H9 (cell line): Measurements from ENCODE around the gene GRID1. TPM values are rescaled to one million over a fixed set of nuclear protein-coding genes. Genes with fewer than 3 reads are reported as not detected.

Experiments used
- DNase-seq: peaks from one replicate; pipeline ENCODE4 v3.0.0-alpha.2; 2017
- H2AFZ ChIP-seq: one replicate; pipeline ENCODE4 v1.6.1; 2013; ENCODE audit warnings: mild to moderate bottlenecking, low read length, control low read depth, moderate library complexity
- H2AK5ac ChIP-seq: 2 replicates; pipeline ENCODE4 v1.6.1; 2013; ENCODE audit warnings: low read length, control low read depth, mixed read lengths; ENCODE audit not compliant: insufficient read length
- H2BK120ac ChIP-seq: one replicate; pipeline ENCODE4 v1.6.1; 2013; ENCODE audit warnings: low read depth, mild to moderate bottlenecking, low read length, control low read depth, inconsistent platforms; ENCODE audit not compliant: poor library complexity, severe bottlenecking
- H2BK12ac ChIP-seq: 2 replicates; pipeline ENCODE4 v1.6.1; 2013; ENCODE audit warnings: low read length, control low read depth, mixed read lengths, low read depth; ENCODE audit not compliant: insufficient read length
- H2BK15ac ChIP-seq: 2 replicates; pipeline ENCODE4 v1.6.1; 2013; ENCODE audit warnings: low read depth, low read length, control low read depth
- H2BK20ac ChIP-seq: one replicate; pipeline ENCODE4 v1.6.1; 2013; ENCODE audit warnings: low read depth, mild to moderate bottlenecking, low read length, control low read depth, inconsistent platforms; ENCODE audit not compliant: poor library complexity, severe bottlenecking
- H2BK5ac ChIP-seq: 2 replicates; pipeline ENCODE4 v1.6.1; 2013; ENCODE audit warnings: low read length, control low read depth, mixed read lengths; ENCODE audit not compliant: insufficient read length
- H3K14ac ChIP-seq: 2 replicates; pipeline ENCODE4 v1.6.1; 2013; ENCODE audit warnings: low read length, control low read depth; ENCODE audit not compliant: insufficient read depth
- H3K18ac ChIP-seq: 2 replicates; pipeline ENCODE4 v1.6.1; 2013; ENCODE audit warnings: low read depth, mild to moderate bottlenecking, mixed read lengths, low read length, control low read depth; ENCODE audit not compliant: insufficient read length
- H3K23ac ChIP-seq: 2 replicates; pipeline ENCODE4 v1.6.1; 2013; ENCODE audit warnings: low read length, control low read depth, mixed read lengths, low read depth; ENCODE audit not compliant: insufficient read length
- H3K23me2 ChIP-seq: 2 replicates; pipeline ENCODE4 v1.6.1; 2013; ENCODE audit warnings: low read depth, mild to moderate bottlenecking, mixed read lengths, low read length, control low read depth; ENCODE audit not compliant: insufficient read length, poor library complexity, severe bottlenecking
- H3K27ac ChIP-seq: 2 replicates; pipeline ENCODE4 v1.5.1; 2013; ENCODE audit warnings: low read length, control low read depth, mixed read lengths, low read depth; ENCODE audit not compliant: insufficient read length
- H3K27me3 ChIP-seq: 2 replicates; pipeline ENCODE4 v1.6.1; 2013; ENCODE audit warnings: low read length, control low read depth, inconsistent platforms; ENCODE audit not compliant: insufficient read depth
- H3K4ac ChIP-seq: 2 replicates; pipeline ENCODE4 v1.6.1; 2013; ENCODE audit warnings: low read depth, mild to moderate bottlenecking, control low read depth, inconsistent platforms, low read length, moderate library complexity
- H3K4me1 ChIP-seq: 2 replicates; pipeline ENCODE4 v1.6.1; 2013; ENCODE audit warnings: low read length, control low read depth, inconsistent platforms; ENCODE audit not compliant: insufficient read depth
- H3K4me2 ChIP-seq: 2 replicates; pipeline ENCODE4 v1.6.1; 2013; ENCODE audit warnings: low read length, control low read depth, mixed read lengths; ENCODE audit not compliant: insufficient read length, insufficient read depth
- H3K56ac ChIP-seq: 2 replicates; pipeline ENCODE4 v1.6.1; 2013; ENCODE audit warnings: low read depth, mild to moderate bottlenecking, mixed read lengths, low read length, control low read depth; ENCODE audit not compliant: insufficient read length
- H3K79me1 ChIP-seq: 2 replicates; pipeline ENCODE4 v1.6.1; 2013; ENCODE audit warnings: low read depth, mild to moderate bottlenecking, moderate library complexity, low read length, control low read depth, inconsistent platforms; ENCODE audit not compliant: insufficient read depth, poor library complexity, severe bottlenecking
- H3K79me2 ChIP-seq: 2 replicates; pipeline ENCODE4 v1.6.1; 2013; ENCODE audit warnings: low read length, control low read depth, inconsistent platforms; ENCODE audit not compliant: insufficient read depth
- H3K9ac ChIP-seq: 2 replicates; pipeline ENCODE4 v1.6.1; 2013; ENCODE audit warnings: low read length, control low read depth, mixed read lengths; ENCODE audit not compliant: insufficient read length; ENCODE audit errors: extremely low read depth
- H3K9me3 ChIP-seq: one replicate; pipeline ENCODE4 v1.6.1; 2013; ENCODE audit warnings: low read depth, low read length, inconsistent platforms; ENCODE audit not compliant: control insufficient read depth
- H3T11ph ChIP-seq: one replicate; pipeline ENCODE4 v1.6.1; 2013; ENCODE audit warnings: mild to moderate bottlenecking, low read length, control low read depth, inconsistent platforms
- H4K20me1 ChIP-seq: one replicate; pipeline ENCODE4 v1.6.1; 2013; ENCODE audit not compliant: control insufficient read depth, insufficient read length, insufficient read depth
- H4K5ac ChIP-seq: 2 replicates; pipeline ENCODE4 v1.6.1; 2013; ENCODE audit warnings: low read depth, mild to moderate bottlenecking, mixed read lengths, low read length, control low read depth; ENCODE audit not compliant: insufficient read length
- H4K8ac ChIP-seq: replicated peaks from 2 replicates; pipeline ENCODE4 v1.6.1; 2013; ENCODE audit warnings: low read length, control low read depth, mixed read lengths, low read depth; ENCODE audit not compliant: insufficient read length
- H4K91ac ChIP-seq: 2 replicates; pipeline ENCODE4 v1.6.1; 2013; ENCODE audit warnings: low read depth, mild to moderate bottlenecking, moderate library complexity, mixed read lengths, low read length, control low read depth; ENCODE audit not compliant: insufficient read length
- H3K27ac Mint-ChIP-seq, 3 experiments: 2 replicates in 2 of 3; 3 replicates in 1 of 3; pipeline ENCODE4 v1.8.0; 2020 to 2021; ENCODE audit warnings: mixed read lengths in 3 of 3, mild to moderate bottlenecking in 1 of 3, moderate library complexity in 1 of 3
- H3K27me3 Mint-ChIP-seq: 2 replicates; pipeline ENCODE4 v1.8.0; 2021; ENCODE audit warnings: low read depth, mild to moderate bottlenecking, moderate library complexity, mixed read lengths
- H3K36me3 Mint-ChIP-seq, 3 experiments: 2 replicates in 2 of 3; 3 replicates in 1 of 3; pipeline ENCODE4 v1.8.0; 2020 to 2021; ENCODE audit warnings: low read depth in 3 of 3, mixed read lengths in 3 of 3; ENCODE audit not compliant: insufficient read depth in 1 of 3
- H3K4me1 Mint-ChIP-seq, 2 experiments: 2 replicates each; pipeline ENCODE4 v1.8.0; 2020; ENCODE audit warnings: mixed read lengths in 2 of 2
- H3K4me3 Mint-ChIP-seq, 2 experiments: 2 replicates in 1 of 2; 3 replicates in 1 of 2; pipeline ENCODE4 v1.8.0; 2020 to 2021; ENCODE audit warnings: mild to moderate bottlenecking in 2 of 2, mixed read lengths in 2 of 2, moderate library complexity in 1 of 2
- H3K9me3 Mint-ChIP-seq, 2 experiments: 2 replicates in 1 of 2; 3 replicates in 1 of 2; pipeline ENCODE4 v1.8.0; 2020; ENCODE audit warnings: mild to moderate bottlenecking in 2 of 2, mixed read lengths in 2 of 2, moderate library complexity in 1 of 2
- WGBS: extraction: QIAGEN DNeasy Blood & Tissue Kit; methylation state at CpG from one replicate; pipeline ENCODE4 v1.1.7; 2013; ENCODE audit warnings: missing lambda C conversion rate, low lambda C conversion rate, mixed read lengths; ENCODE audit not compliant: insufficient read length; ENCODE audit errors: extremely low coverage; 5-methylcytosine and 5-hydroxymethylcytosine counted together
- total RNA-seq: library from RNA; stranded (reverse); gene quantifications from 2 replicates; pipeline ENCODE4 v1.2.1, GENCODE V29; 2021
- TF ChIP-seq, protein P1 (sequence below): fragments of 200-600 bp; sonication (generic); conservative IDR thresholded peaks from 3 replicates; pipeline ENCODE4 v1.8.0; 2021; ENCODE audit warnings: antibody characterized with exemption, mild to moderate bottlenecking

Gene GRID1
- total RNA-seq, 1 experiment from 2014 or later: 0.35 TPM

DNA sequence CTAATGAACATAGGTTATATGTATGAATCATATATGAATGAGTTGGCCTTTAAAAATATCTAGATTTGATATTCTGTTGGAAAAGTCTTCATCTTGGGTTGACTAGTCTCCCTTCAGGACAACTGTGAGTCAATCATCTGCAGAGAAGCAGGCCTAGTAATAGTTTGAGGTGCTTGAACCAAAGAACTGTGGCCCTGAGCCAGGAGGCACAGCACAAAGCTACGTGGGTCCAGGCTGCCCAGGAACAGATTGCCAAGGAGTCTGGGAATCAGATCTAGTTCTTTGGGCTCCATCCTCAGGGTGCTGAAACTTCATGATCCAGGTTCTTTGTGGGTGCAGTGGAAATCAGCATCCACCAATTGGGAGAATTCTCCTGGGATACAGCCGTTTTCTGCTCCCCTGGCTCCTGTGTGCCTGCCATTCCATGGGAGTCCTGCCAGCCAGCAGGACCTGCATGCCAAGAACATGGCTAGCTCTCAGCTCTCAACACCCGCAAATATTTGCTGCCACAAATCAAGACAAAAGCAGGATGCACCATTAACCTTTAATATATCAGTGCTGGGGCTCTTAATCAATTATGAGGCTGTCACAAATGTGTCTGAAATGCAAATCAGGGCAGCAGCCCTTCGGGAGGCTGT, 709.0 kb downstream of the GRID1 start:
- H2AFZ ChIP-seq: no peak overlapping the region
- H4K5ac ChIP-seq: no peak overlapping the region
- no peak for DNase-seq
- no peak overlapping the region for H2BK5ac ChIP-seq
- no peak overlapping the region for H3K14ac ChIP-seq
- Mint-ChIP-seq H3K27ac (no peak overlapping the region), H3K27me3 (peaks cover 4% of the 10 kb centered on the region; the same call in 1 of the 2 replicates), H3K9me3 (no peaks in the 10 kb centered on the region), H3K4me1 (no peaks in the 10 kb centered on the region), H3K4me3 (no peak overlapping the region), H3K36me3 (no peaks in the 10 kb centered on the region)
- no peaks in the 10 kb centered on the region for H3K4me1 ChIP-seq
- H3K4me2 ChIP-seq: no peak overlapping the region
- no CpG with 5 or more reads among the region's 4 CpGs for WGBS
- no peak overlapping the region for H2BK20ac ChIP-seq
- H3K79me1 ChIP-seq: no peaks in the 10 kb centered on the region
- H2BK12ac ChIP-seq: no peak overlapping the region
- H4K91ac ChIP-seq: no peak overlapping the region
- no peaks in the 10 kb centered on the region for H3K27me3 ChIP-seq
- no peak overlapping the region for H3K4ac ChIP-seq
- H3K23me2 ChIP-seq: no peaks in the 10 kb centered on the region
- no peak overlapping the region for H2BK15ac ChIP-seq
- TF ChIP-seq, protein P1, sequence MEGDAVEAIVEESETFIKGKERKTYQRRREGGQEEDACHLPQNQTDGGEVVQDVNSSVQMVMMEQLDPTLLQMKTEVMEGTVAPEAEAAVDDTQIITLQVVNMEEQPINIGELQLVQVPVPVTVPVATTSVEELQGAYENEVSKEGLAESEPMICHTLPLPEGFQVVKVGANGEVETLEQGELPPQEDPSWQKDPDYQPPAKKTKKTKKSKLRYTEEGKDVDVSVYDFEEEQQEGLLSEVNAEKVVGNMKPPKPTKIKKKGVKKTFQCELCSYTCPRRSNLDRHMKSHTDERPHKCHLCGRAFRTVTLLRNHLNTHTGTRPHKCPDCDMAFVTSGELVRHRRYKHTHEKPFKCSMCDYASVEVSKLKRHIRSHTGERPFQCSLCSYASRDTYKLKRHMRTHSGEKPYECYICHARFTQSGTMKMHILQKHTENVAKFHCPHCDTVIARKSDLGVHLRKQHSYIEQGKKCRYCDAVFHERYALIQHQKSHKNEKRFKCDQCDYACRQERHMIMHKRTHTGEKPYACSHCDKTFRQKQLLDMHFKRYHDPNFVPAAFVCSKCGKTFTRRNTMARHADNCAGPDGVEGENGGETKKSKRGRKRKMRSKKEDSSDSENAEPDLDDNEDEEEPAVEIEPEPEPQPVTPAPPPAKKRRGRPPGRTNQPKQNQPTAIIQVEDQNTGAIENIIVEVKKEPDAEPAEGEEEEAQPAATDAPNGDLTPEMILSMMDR: no peak
- no peaks in the 10 kb centered on the region for H4K20me1 ChIP-seq
- H4K8ac ChIP-seq: no peak overlapping the region
- no peak overlapping the region for H3K23ac ChIP-seq
- H2BK120ac ChIP-seq: no peak overlapping the region
- H2AK5ac ChIP-seq: no peak overlapping the region
- no peak overlapping the region for H3T11ph ChIP-seq
- H3K27ac ChIP-seq: no peak overlapping the region
- no peaks in the 10 kb centered on the region for H3K9me3 ChIP-seq
- H3K56ac ChIP-seq: no peak overlapping the region
- no peak overlapping the region for H3K9ac ChIP-seq
- H3K79me2 ChIP-seq: no peaks in the 10 kb centered on the region
- H3K18ac ChIP-seq: no peak overlapping the region
